HepG2 (cell line): ENCODE measurements around the gene CSTF1. TPM values are rescaled to one million over a fixed set of nuclear protein-coding genes. Genes with fewer than 3 reads are reported as not detected.

Experiments used
- ATAC-seq: fragments of 200-7000 bp; cut with Tn5 transposase; 3 replicates; pipeline ENCODE4 v1.9.1; 2020; ENCODE audit warnings: mild to moderate bottlenecking, moderate library complexity
- BruUV-seq: library from RNA; stranded (reverse); fragments of 400-500 nt; replicated peaks from 2 replicates; lab custom pipeline; 2021; lab: Mats Ljungman, UMichigan
- CTCF ChIA-PET: fragments of 300-600 bp; formaldehyde crosslinking; extraction: SDS; loops from one replicate; lab custom pipeline; 2021; ENCODE audit warnings: low total read pairs, inconsistent platforms, low intra/inter-chr PET ratio; lab: Yijun Ruan, JAX
- POLR2A ChIA-PET: fragments of 350-600 bp; sonication (Branson Sonifier 250); formaldehyde crosslinking; loops from one replicate; lab custom pipeline; 2020; ENCODE audit warnings: antibody characterized with exemption, inconsistent platforms; lab: Yijun Ruan, JAX
- DNase-seq: peaks from one replicate; pipeline ENCODE4 v3.0.0-alpha.2; 2015; ENCODE audit warnings: low spot score
- FAIRE-seq: peaks from 3 replicates; lab custom pipeline; 2011; peaks lifted over from hg19 to GRCh38; lab: Jason Lieb, UNC
- H2AFZ ChIP-seq: one replicate; pipeline ENCODE4 v1.6.1; 2011; ENCODE audit warnings: low read length, inconsistent platforms
- H3K27ac ChIP-seq: fragments of 300-600 bp; 3 replicates; pipeline ENCODE4 v1.8.0; 2011; ENCODE audit warnings: mixed run types, mild to moderate bottlenecking, mixed read lengths, low read length, inconsistent platforms; ENCODE audit not compliant: insufficient read depth; ENCODE audit errors: extremely low read length
- H3K27me3 ChIP-seq, 2 experiments: fragments of 200-600 bp in 1 of 2; 2 replicates in 1 of 2; 3 replicates in 1 of 2; pipeline versions ENCODE4 v1.6.0 to v1.8.0; 2011; ENCODE audit warnings: low read length in 2 of 2, mild to moderate bottlenecking in 2 of 2, moderate library complexity in 2 of 2, inconsistent platforms in 1 of 2; ENCODE audit not compliant: insufficient read depth in 2 of 2, control insufficient read depth in 1 of 2
- H3K36me3 ChIP-seq, 2 experiments: fragments of 200-600 bp in 1 of 2; replicated peaks in 1 of 2; 2 replicates in 1 of 2; 3 replicates in 1 of 2; pipeline versions ENCODE4 v1.5.1 to v1.8.0; 2011; ENCODE audit warnings: low read length in 2 of 2, inconsistent platforms in 1 of 2; ENCODE audit not compliant: insufficient read depth in 2 of 2, control insufficient read depth in 1 of 2
- H3K4me1 ChIP-seq: 2 replicates; pipeline ENCODE4 v1.5.1; 2012; ENCODE audit warnings: low read length, inconsistent platforms; ENCODE audit not compliant: insufficient read depth
- H3K4me2 ChIP-seq: 2 replicates; pipeline ENCODE4 v1.6.0; 2011; ENCODE audit warnings: low read depth, low read length, inconsistent platforms
- H3K4me3 ChIP-seq, 3 experiments: fragments of 200-600 bp in 1 of 3; sonication (generic), shearing (Covaris generic) in 1 of 3; replicated peaks in 1 of 3; 2 replicates each; pipeline ENCODE4 v1.5.1; 2011 to 2016; ENCODE audit warnings: low read length in 3 of 3, inconsistent platforms in 2 of 3, low read depth in 2 of 3, mild to moderate bottlenecking in 2 of 3, control low read depth in 1 of 3, mixed read lengths in 1 of 3; ENCODE audit not compliant: insufficient read depth in 1 of 3
- H3K79me2 ChIP-seq: one replicate; pipeline ENCODE4 v1.6.1; 2011; ENCODE audit warnings: low read length, inconsistent platforms; ENCODE audit not compliant: insufficient read depth
- H3K9ac ChIP-seq: 2 replicates; pipeline ENCODE4 v1.6.0; 2011; ENCODE audit warnings: mild to moderate bottlenecking, low read depth, low read length, inconsistent platforms; ENCODE audit not compliant: insufficient read depth
- H3K9me3 ChIP-seq: 2 replicates; pipeline ENCODE4 v1.5.1; 2012; ENCODE audit warnings: mild to moderate bottlenecking, low read length
- H4K20me1 ChIP-seq: 2 replicates; pipeline ENCODE4 v1.6.0; 2011; ENCODE audit warnings: inconsistent platforms, mild to moderate bottlenecking, low read length, moderate library complexity; ENCODE audit not compliant: insufficient read depth
- ARID5B ChIP-seq: IDR thresholded peaks from 2 replicates; pipeline ENCODE4 v1.4.0; 2020; ENCODE audit warnings: mild to moderate bottlenecking, missing genetic modification reagents
- FOXA3 ChIP-seq: IDR thresholded peaks from 2 replicates; pipeline ENCODE4 v1.6.1; 2016; ENCODE audit warnings: missing genetic modification reagents, missing compliant biosample characterization
- GATA4 ChIP-seq: sonication (generic); IDR thresholded peaks from 2 replicates; pipeline ENCODE4 v1.6.1; 2016; ENCODE audit warnings: antibody characterized with exemption, low read depth, borderline replicate concordance
- HNF4A ChIP-seq: sonication (generic); formaldehyde crosslinking; IDR thresholded peaks from 2 replicates; pipeline ENCODE4 v1.4.0; 2020; ENCODE audit warnings: missing genetic modification reagents
- HNF4G ChIP-seq, 2 experiments: sonication (generic) in 1 of 2; formaldehyde crosslinking in 1 of 2; IDR thresholded peaks; 2 replicates each; pipeline versions ENCODE4 v1.4.0 to v1.6.1; 2011 to 2020; ENCODE audit warnings: borderline replicate concordance in 2 of 2, low read depth in 2 of 2, mild to moderate bottlenecking in 2 of 2, low read length in 1 of 2, missing genetic modification reagents in 1 of 2, moderate library complexity in 1 of 2
- KDM2A ChIP-seq: sonication (generic); formaldehyde crosslinking; IDR thresholded peaks from 2 replicates; pipeline ENCODE4 v1.4.0; 2020; ENCODE audit warnings: low read depth, missing genetic modification reagents, borderline replicate concordance
- PLRG1 ChIP-seq: fragments of 450-650 bp; conservative IDR thresholded peaks from 2 replicates; pipeline ENCODE4 v1.6.1; 2016
- RXRB ChIP-seq: IDR thresholded peaks from 2 replicates; pipeline ENCODE4 v1.6.1; 2016; ENCODE audit warnings: borderline replicate concordance, missing genetic modification reagents, missing compliant biosample characterization
- XRCC5 ChIP-seq: fragments of 200-400 bp; formaldehyde crosslinking; optimal IDR thresholded peaks from 2 replicates; pipeline ENCODE3; 2017; ENCODE audit warnings: mild to moderate bottlenecking, low read length
- ZNF292 ChIP-seq: sonication (generic); formaldehyde crosslinking; IDR thresholded peaks from 2 replicates; pipeline ENCODE4 v1.8.1; 2022; ENCODE audit warnings: mild to moderate bottlenecking, low read depth, missing genetic modification reagents, borderline replicate concordance
- ZNF558 ChIP-seq: sonication (generic); formaldehyde crosslinking; IDR thresholded peaks from 2 replicates; pipeline ENCODE4 v1.9.0; 2022; ENCODE audit warnings: mild to moderate bottlenecking, missing genetic modification reagents, borderline replicate concordance
- ZNF644 ChIP-seq: IDR thresholded peaks from 2 replicates; pipeline ENCODE4 v1.6.1; 2016; ENCODE audit warnings: low read depth
- ZNF788 ChIP-seq: sonication (generic); formaldehyde crosslinking; IDR thresholded peaks from 2 replicates; pipeline ENCODE4 v1.5.0; 2020; ENCODE audit warnings: mild to moderate bottlenecking, missing genetic modification reagents, borderline replicate concordance
- WGBS: methylation state at CpG from one replicate; pipeline ENCODE4 v1.1.6; 2017; ENCODE audit warnings: low lambda C conversion rate; 5-methylcytosine and 5-hydroxymethylcytosine counted together
- in situ Hi-C: cut with HindIII; loops from 2 replicates; pipeline ENCODE4 v1.10.0; 2017; ENCODE audit warnings: low pct_unique_long_range_greater_than_20kb; ENCODE audit not compliant: extremely low pct_ligation_motif_present
- intact Hi-C: fragments of 100-400 bp; cut with micrococcal nuclease; formaldehyde crosslinking; loops from one replicate; pipeline ENCODE4 v1.10.0; 2022; ENCODE audit not compliant: unreplicated experiment
- polyA plus RNA-seq, 8 experiments: library from polyadenylated mRNA; depleted of rRNA in 3 of 8; stranded (reverse) in 7 of 8; unstranded in 1 of 8; fragments of >200 nt; fragmentation: Illumina TruSeq in 4 of 8; extraction: Trizol in 4 of 8; gene quantifications; 2 replicates each; pipeline versions ENCODE4 v1.2.1 to v1.2.3, GENCODE V29; 2011 to 2016; ENCODE audit warnings: low read depth in 4 of 8, missing spikeins in 1 of 8, mixed read lengths in 1 of 8; ENCODE audit not compliant: insufficient read depth in 1 of 8
- total RNA-seq, 5 experiments: library from RNA; depleted of rRNA; stranded (reverse); fragments of >200 nt; fragmentation: Illumina TruSeq; extraction: Trizol; gene quantifications; 2 replicates each; pipeline ENCODE4 v1.2.3, GENCODE V29; 2016; ENCODE audit warnings: low read depth in 1 of 5
- TF ChIP-seq, protein P1 (sequence below): sonication (generic); formaldehyde crosslinking; IDR thresholded peaks from 2 replicates; pipeline ENCODE4 v1.4.0; 2020; ENCODE audit warnings: missing genetic modification reagents

CSTF1 gene
- total and polyA plus RNA-seq, 2 of the 13 experiments (the other 11 are each of a cell fraction or from before 2014, with no cell fraction given) = 70.9 to 100 TPM

DNA sequence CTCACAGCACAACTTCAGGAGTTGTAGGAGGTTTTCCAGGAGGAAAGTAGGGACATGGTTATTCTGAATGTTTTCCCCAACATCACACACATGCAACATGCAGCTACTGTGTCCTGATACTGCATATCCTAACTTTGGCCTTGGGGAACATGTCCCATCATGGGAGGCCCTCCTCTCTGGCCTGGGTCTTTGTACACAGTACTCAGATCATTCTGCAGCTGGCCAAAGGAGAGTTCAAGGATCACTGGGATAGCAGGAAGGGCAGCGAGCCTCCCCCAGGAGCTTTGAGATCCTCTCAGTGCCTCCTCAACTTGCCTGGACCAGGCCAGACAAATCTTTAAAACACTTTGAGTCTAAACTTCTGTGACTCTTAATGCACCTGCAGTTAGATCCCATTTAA is 32.5 kb downstream of the CSTF1 start:
- no peaks in the 10 kb centered on the region for H3K79me2 ChIP-seq
- ChIA-PET POLR2A (interaction anchor here (0.8 kb wide), 1 partner anchor 18 kb away, joined by 3 read pairs; no protein-coding TSS in a partner anchor), CTCF (no interaction called here)
- H3K27me3 ChIP-seq = no peaks in the 10 kb centered on the region
- no peaks in the 10 kb centered on the region for H3K9me3 ChIP-seq
- TF ChIP-seq ZNF558 (CRISPR knock-in tag) = no peak
- 0 out of 2 replicates have a peak, but pooled peaks have one; percentile 32 for TF ChIP-seq ZNF644 (CRISPR knock-in tag)
- TF ChIP-seq XRCC5 = peak; percentile 43
- TF ChIP-seq PLRG1 = no peak
- TF ChIP-seq, protein P1, sequence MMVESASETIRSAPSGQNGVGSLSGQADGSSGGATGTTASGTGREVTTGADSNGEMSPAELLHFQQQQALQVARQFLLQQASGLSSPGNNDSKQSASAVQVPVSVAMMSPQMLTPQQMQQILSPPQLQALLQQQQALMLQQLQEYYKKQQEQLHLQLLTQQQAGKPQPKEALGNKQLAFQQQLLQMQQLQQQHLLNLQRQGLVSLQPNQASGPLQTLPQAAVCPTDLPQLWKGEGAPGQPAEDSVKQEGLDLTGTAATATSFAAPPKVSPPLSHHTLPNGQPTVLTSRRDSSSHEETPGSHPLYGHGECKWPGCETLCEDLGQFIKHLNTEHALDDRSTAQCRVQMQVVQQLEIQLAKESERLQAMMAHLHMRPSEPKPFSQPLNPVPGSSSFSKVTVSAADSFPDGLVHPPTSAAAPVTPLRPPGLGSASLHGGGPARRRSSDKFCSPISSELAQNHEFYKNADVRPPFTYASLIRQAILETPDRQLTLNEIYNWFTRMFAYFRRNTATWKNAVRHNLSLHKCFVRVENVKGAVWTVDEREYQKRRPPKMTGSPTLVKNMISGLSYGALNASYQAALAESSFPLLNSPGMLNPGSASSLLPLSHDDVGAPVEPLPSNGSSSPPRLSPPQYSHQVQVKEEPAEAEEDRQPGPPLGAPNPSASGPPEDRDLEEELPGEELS (CRISPR knock-in tag) = no peak
- TF ChIP-seq HNF4G (IDR thresholded peaks at IDR 0.05; ENCODE audit: borderline replicate concordance, low read depth, low read length) = peak; percentile 57
- TF ChIP-seq HNF4G (CRISPR knock-in tag; IDR thresholded peaks at IDR 0.05; ENCODE audit: borderline replicate concordance, low read depth) = no peak
- TF ChIP-seq ARID5B (CRISPR knock-in tag) = peak; percentile 30; the same call in 1 of the 2 replicates
- 0 out of 2 replicates have a peak, but pooled peaks have one; percentile 21 for TF ChIP-seq KDM2A (CRISPR knock-in tag)
- TF ChIP-seq ZNF292 (CRISPR knock-in tag) = peak; percentile 27; the same call in 1 of the 2 replicates
- TF ChIP-seq ZNF788 (CRISPR knock-in tag) = peak; percentile 18; the same call in 1 of the 2 replicates
- TF ChIP-seq FOXA3 = 0 out of 2 replicates have a peak, but pooled peaks have one; percentile 25
- no peak for TF ChIP-seq RXRB
- peak; percentile 85 for TF ChIP-seq HNF4A (CRISPR knock-in tag)
- TF ChIP-seq GATA4 = no peak
- TF ChIP-seq, all 625 proteins: peak for 9
- no peaks in the 10 kb centered on the region for H4K20me1 ChIP-seq
- H3K4me3 ChIP-seq = no peak overlapping the region
- in situ Hi-C loops = no loop called here
- no TSS peak for BruUV-seq
- FAIRE-seq (peak; percentile 56), ATAC-seq (peak; percentile 66), DNase-seq (no peak)
- intact Hi-C loops = loop anchor here (2.0 kb wide), 1 partner anchor 32 kb away; the partner anchor contains the start of genes AURKA and CSTF1
- peak overlapping the region; percentile 11 for H3K4me2 ChIP-seq
- no peak overlapping the region for H2AFZ ChIP-seq
- no peak overlapping the region for H3K9ac ChIP-seq
- no peaks in the 10 kb centered on the region for H3K36me3 ChIP-seq
- 0% methylated on average over 1 of the region's 1 CpG for WGBS
- H3K27ac ChIP-seq = no peak overlapping the region
- H3K4me1 ChIP-seq = peaks cover 44% of the 10 kb centered on the region
